A549 (cell line): ENCODE measurements around the gene MED13L. TPM values are rescaled to one million over a fixed set of nuclear protein-coding genes. Genes with fewer than 3 reads are reported as not detected.

Experiments used
- ATAC-seq, 2 experiments: fragments of 200-7000 bp in 1 of 2; fragments of >200 bp in 1 of 2; cut with Nextera tagmentation in 1 of 2; cut with Tn5 transposase in 1 of 2; 3 replicates each; pipeline versions ENCODE4 v1.8.0 to v1.9.1; 2018 to 2020; ENCODE audit warnings: mild to moderate bottlenecking in 1 of 2, moderate library complexity in 1 of 2
- CTCF ChIA-PET: fragments of 300-600 bp; sonication (Branson Sonifier 250); formaldehyde crosslinking; extraction: SDS; loops from one replicate; lab custom pipeline; 2021; ENCODE audit warnings: antibody characterized with exemption, inconsistent platforms; lab: Yijun Ruan, JAX
- POLR2A ChIA-PET: fragments of 350-600 bp; formaldehyde crosslinking; extraction: SDS; loops from one replicate; lab custom pipeline; 2021; ENCODE audit warnings: antibody characterized with exemption, inconsistent platforms; lab: Yijun Ruan, JAX
- DNase-seq, 2 experiments: peaks; one replicate each; pipeline versions ENCODE4 v3.0.0 to v3.0.0-alpha.2; 2011 to 2016; ENCODE audit warnings: low read depth in 1 of 2, low spot score in 1 of 2
- FAIRE-seq: peaks from 2 replicates; lab custom pipeline; 2011; peaks lifted over from hg19 to GRCh38; lab: Jason Lieb, UNC
- H3K27ac ChIP-seq, 2 experiments: fragments of >200 bp; sonication (Bioruptor Twin); formaldehyde crosslinking; 3 replicates each; pipeline ENCODE4 v1.5.1; 2016 to 2017
- H3K4me1 ChIP-seq: fragments of >200 bp; sonication (Bioruptor Twin); formaldehyde crosslinking; 3 replicates; pipeline ENCODE4 v1.6.1; 2016
- H3K4me2 ChIP-seq: fragments of >200 bp; sonication (Bioruptor Twin); formaldehyde crosslinking; 3 replicates; pipeline ENCODE4 v1.6.1; 2016
- H3K4me3 ChIP-seq: fragments of >200 bp; sonication (Bioruptor Twin); formaldehyde crosslinking; 3 replicates; pipeline ENCODE4 v1.5.1; 2016
- H3K9me3 ChIP-seq: fragments of >200 bp; sonication (Bioruptor Twin); formaldehyde crosslinking; 3 replicates; pipeline ENCODE4 v1.6.1; 2016
- CBX8 ChIP-seq: fragments of 200-600 bp; sonication (generic); IDR thresholded peaks from 2 replicates; pipeline ENCODE4 v1.6.1; 2016
- CHD2 ChIP-seq: fragments of 150-350 bp; IDR thresholded peaks from 2 replicates; pipeline ENCODE4 v1.6.1; 2014; ENCODE audit warnings: low read length; ENCODE audit not compliant: partially characterized antibody
- E2F6 ChIP-seq: IDR thresholded peaks from 2 replicates; pipeline ENCODE4 v1.6.1; 2012; ENCODE audit warnings: low read depth, borderline replicate concordance
- EHF ChIP-seq: fragments of 250-450 bp; sonication (Bioruptor Pico); IDR thresholded peaks from 2 replicates; pipeline ENCODE4 v1.5.0; 2020; ENCODE audit warnings: mild to moderate bottlenecking
- ELK1 ChIP-seq: fragments of 150-350 bp; IDR thresholded peaks from 2 replicates; pipeline ENCODE4 v1.6.1; 2014; ENCODE audit warnings: low read depth, mild to moderate bottlenecking, low read length
- EP300 ChIP-seq, 2 experiments: fragments of >200 bp; sonication (Bioruptor Twin); formaldehyde crosslinking; IDR thresholded peaks; 2 replicates in 1 of 2; 3 replicates in 1 of 2; pipeline ENCODE4 v1.6.1; 2016 to 2017
- ESRRA ChIP-seq: fragments of 150-350 bp; IDR thresholded peaks from 2 replicates; pipeline ENCODE4 v1.6.1; 2014; ENCODE audit warnings: mild to moderate bottlenecking, low read length, borderline replicate concordance
- HEYL ChIP-seq: fragments of 250-450 bp; sonication (Bioruptor Pico); IDR thresholded peaks from 2 replicates; pipeline ENCODE4 v1.8.0; 2021; ENCODE audit warnings: mild to moderate bottlenecking, moderate library complexity
- KDM1A ChIP-seq: fragments of 200-600 bp; sonication (generic); IDR thresholded peaks from 2 replicates; pipeline ENCODE4 v1.6.1; 2016; ENCODE audit warnings: low read depth, mild to moderate bottlenecking
- NFE2L2 ChIP-seq: fragments of 150-350 bp; conservative IDR thresholded peaks from 2 replicates; pipeline ENCODE4 v1.6.1; 2014; ENCODE audit warnings: low read length
- NPAS2 ChIP-seq: fragments of 250-450 bp; sonication (Bioruptor Pico); IDR thresholded peaks from 2 replicates; pipeline ENCODE4 v1.8.0; 2022; ENCODE audit warnings: mild to moderate bottlenecking, moderate library complexity, borderline replicate concordance
- POLR2A ChIP-seq: IDR thresholded peaks from 2 replicates; pipeline ENCODE4 v1.6.1; 2012; ENCODE audit warnings: mild to moderate bottlenecking, low read length
- RFX5 ChIP-seq: fragments of 450-650 bp; IDR thresholded peaks from 2 replicates; pipeline ENCODE4 v1.7.1; 2014; ENCODE audit warnings: antibody characterized with exemption, mild to moderate bottlenecking, moderate library complexity
- SMC3 ChIP-seq: fragments of >200 bp; sonication (Bioruptor Twin); formaldehyde crosslinking; IDR thresholded peaks from 3 replicates; pipeline ENCODE4 v1.6.1; 2018; ENCODE audit warnings: inconsistent platforms
- SREBF2 ChIP-seq: fragments of 450-650 bp; IDR thresholded peaks from 2 replicates; pipeline ENCODE4 v1.6.1; 2014; ENCODE audit warnings: mild to moderate bottlenecking, moderate library complexity
- USF2 ChIP-seq: fragments of 450-650 bp; IDR thresholded peaks from 2 replicates; pipeline ENCODE4 v1.6.1; 2014; ENCODE audit warnings: antibody characterized with exemption
- ZSCAN20 ChIP-seq: fragments of 250-450 bp; sonication (Bioruptor Pico); IDR thresholded peaks from 2 replicates; pipeline ENCODE4 v1.8.0; 2022; ENCODE audit warnings: mild to moderate bottlenecking, moderate library complexity
- WGBS: methylation state at CpG from one replicate; pipeline ENCODE4 v1.1.6; 2017; ENCODE audit errors: missing lambda C conversion rate; 5-methylcytosine and 5-hydroxymethylcytosine counted together
- polyA plus RNA-seq, 4 experiments: library from polyadenylated mRNA; depleted of rRNA in 3 of 4; stranded (reverse); fragments of >200 nt; fragmentation: RNase III in 1 of 4; extraction: RNeasy Plus Mini Kit Qiagen cat#74134 plus additional on column Dnase treatment in 1 of 4; gene quantifications; 2 replicates in 3 of 4; 3 replicates in 1 of 4; pipeline ENCODE4 v1.2.3, GENCODE V29; 2011 to 2017
- TF ChIP-seq, protein P1 (sequence below): IDR thresholded peaks from 2 replicates; pipeline ENCODE4 v1.6.1; 2012

MED13L gene
- polyA plus RNA-seq, 2 of the 4 experiments (the other 2 are of a cell fraction), result 23.2 to 134 TPM

DNA sequence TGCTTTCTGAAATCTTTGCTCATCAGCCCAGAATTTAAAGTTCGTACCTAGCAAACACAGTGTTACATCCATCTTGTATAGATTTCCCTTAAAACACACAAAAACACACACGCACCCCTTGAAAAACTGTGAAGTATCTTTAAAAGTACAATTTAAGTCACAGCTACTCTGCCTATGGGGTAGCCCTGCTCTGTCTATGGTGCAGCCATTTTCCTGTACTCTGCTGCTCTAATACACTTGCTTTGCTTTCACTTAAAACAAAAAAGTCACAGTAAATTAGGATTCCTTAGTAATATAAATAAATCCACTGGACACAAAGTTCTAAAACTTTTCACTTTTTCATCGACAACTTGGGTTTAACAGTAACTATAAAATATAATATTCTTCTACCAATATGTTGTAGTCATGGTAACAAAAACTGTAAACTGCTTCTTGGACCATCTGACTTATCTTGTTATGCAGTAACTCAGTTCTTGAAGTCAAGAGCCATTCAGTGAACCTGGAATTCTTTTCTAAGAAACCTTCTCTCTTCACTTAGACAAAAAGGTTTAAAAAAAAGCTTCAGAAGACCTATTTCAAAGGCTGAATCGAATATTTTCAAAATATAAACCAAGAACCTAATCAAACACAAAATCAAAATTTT lies 63.5 kb downstream of the MED13L start:
- ChIA-PET POLR2A (no interaction called here), CTCF (interaction anchor here (0.5 kb wide), 1 partner anchor 138 kb away, joined by 5 read pairs; no protein-coding TSS in a partner anchor)
- ATAC-seq (peak in 1 of 2 experiments; percentile 35; a peak in 1 of 6 replicates), DNase-seq (no peak), FAIRE-seq (no peak)
- no peaks in the 10 kb centered on the region for H3K9me3 ChIP-seq
- no peak overlapping the region for H3K4me3 ChIP-seq
- 84% methylated on average over 4 of the region's 4 CpGs for WGBS
- TF ChIP-seq ZSCAN20 (CRISPR knock-in tag), result no peak
- TF ChIP-seq EHF (CRISPR knock-in tag), result no peak
- no peak for TF ChIP-seq EP300 (IDR thresholded peaks at IDR 0.05)
- TF ChIP-seq RFX5, result no peak
- TF ChIP-seq ESRRA, result no peak
- TF ChIP-seq POLR2A, result no peak
- TF ChIP-seq SMC3, result no peak
- no peak for TF ChIP-seq KDM1A
- no peak for TF ChIP-seq SREBF2
- H3K4me2 ChIP-seq, result no peak overlapping the region
- H3K27ac ChIP-seq, result no peak overlapping the region
- H3K4me1 ChIP-seq, result peaks cover 54% of the 10 kb centered on the region

DNA sequence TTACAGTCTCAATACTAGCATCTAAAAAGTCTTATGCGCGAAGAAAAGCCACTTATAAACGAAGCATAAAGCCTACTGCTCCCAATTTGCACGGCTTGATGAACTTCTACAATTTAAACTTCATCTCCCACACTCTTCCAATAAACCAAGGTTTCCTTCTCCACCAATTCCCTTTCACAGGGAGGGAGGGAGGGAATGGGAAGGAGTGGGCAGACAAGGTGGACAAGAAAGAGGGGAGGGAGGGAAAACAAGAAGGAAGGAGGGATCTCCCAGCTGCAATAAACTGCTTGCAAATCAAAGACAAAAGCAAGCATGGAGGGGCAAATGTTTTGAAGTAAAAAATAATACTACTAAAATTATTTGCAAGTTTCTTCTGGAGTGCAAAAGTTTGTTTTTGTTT lies 64.5 kb downstream of the MED13L start:
- DNase-seq (no peak), ATAC-seq (no peak), FAIRE-seq (no peak)
- POLR2A ChIA-PET, result no interaction called here
- H3K4me1 ChIP-seq, result peaks cover 47% of the 10 kb centered on the region
- H3K4me2 ChIP-seq, result peak overlapping the region; percentile 8; the same call in 1 of the 3 replicates
- H3K4me3 ChIP-seq, result no peak overlapping the region
- 80% methylated on average over 4 of the region's 4 CpGs for WGBS
- CTCF ChIA-PET, result no interaction called here
- no peak overlapping the region for H3K27ac ChIP-seq
- TF ChIP-seq NPAS2 (no peak), HEYL (CRISPR knock-in tag) (no peak), NFE2L2 (no peak)
- no peaks in the 10 kb centered on the region for H3K9me3 ChIP-seq

GRCh38 chr12:116210762-116211161 lies 66.7 kb downstream of the MED13L start:
- Histone ChIP-seq H3K9me3 (no peaks in the 10 kb centered on the region), H3K4me1 (peaks cover 39% of the 10 kb centered on the region), H3K27ac (no peak overlapping the region), H3K4me3 (no peak overlapping the region), H3K4me2 (no peak overlapping the region)
- no peak for DNase-seq
- ChIA-PET CTCF (interaction anchor here (0.7 kb wide), 1 partner anchor 46 kb away, joined by 3 read pairs; no protein-coding TSS in a partner anchor), POLR2A (no interaction called here)
- no peak for ATAC-seq
- TF ChIP-seq NPAS2 (no peak), SREBF2 (no peak), POLR2A (no peak), CHD2 (no peak), ZSCAN20 (CRISPR knock-in tag) (no peak), ELK1 (no peak), USF2 (no peak), E2F6 (no peak), CBX8 (no peak), HEYL (CRISPR knock-in tag) (no peak), SMC3 (no peak)
- TF ChIP-seq, protein P1, sequence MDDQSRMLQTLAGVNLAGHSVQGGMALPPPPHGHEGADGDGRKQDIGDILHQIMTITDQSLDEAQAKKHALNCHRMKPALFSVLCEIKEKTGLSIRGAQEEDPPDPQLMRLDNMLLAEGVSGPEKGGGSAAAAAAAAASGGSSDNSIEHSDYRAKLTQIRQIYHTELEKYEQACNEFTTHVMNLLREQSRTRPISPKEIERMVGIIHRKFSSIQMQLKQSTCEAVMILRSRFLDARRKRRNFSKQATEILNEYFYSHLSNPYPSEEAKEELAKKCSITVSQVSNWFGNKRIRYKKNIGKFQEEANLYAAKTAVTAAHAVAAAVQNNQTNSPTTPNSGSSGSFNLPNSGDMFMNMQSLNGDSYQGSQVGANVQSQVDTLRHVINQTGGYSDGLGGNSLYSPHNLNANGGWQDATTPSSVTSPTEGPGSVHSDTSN, result no peak
- no peak for FAIRE-seq
- WGBS, result 91% methylated on average over 4 of the region's 4 CpGs
